GM19463 (cell line): ENCODE measurements around the gene NOP56.

Experiments
- ATAC-seq: cut with Tn5 transposase; IDR thresholded peaks from one replicate; pipeline ENCODE4 v1.9.1; 2021; ENCODE audit warnings: mild to moderate bottlenecking, moderate library complexity; ENCODE audit not compliant: unreplicated experiment

The NOP56 gene

DNA sequence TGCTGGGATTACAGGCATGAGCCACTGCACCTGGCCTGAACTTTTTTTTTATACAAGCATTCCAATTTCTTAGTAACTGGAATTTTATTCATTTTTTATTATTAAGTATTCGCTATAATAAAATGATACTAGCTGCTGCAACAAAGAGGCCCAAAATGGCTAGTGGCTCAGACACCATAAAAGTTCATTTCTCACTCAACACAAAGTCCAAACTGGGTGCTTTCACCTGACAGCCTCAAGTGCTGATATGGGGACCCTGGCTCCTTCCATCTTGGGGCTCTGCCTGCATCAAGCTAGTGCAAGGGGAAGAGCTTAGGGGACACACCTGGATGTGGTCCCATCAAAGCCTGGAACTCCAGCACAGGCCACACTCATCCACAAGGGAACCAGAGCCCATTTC is 12.2 kb upstream of the NOP56 start:
- ATAC-seq, result no peak

DNA sequence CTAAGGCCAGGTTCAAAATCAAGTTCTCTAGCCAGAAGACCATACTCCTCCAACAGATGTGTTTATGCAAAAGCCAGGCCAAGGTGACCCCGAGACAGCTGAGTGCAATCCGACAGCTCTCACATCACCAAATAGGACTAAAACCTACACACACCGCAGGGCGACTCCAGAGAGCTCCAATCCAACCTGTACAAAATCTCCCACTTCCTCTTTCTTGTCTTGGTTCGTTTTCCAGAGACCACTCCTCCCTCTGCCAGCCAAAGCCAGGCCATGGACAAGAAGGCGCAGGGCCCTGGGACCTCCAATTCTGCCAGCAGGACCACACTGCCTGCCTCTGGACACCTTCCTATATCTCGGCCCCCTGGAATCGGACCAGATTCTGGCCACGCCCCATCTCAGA is 11.5 kb upstream of the NOP56 start:
- ATAC-seq, result no peak

DNA sequence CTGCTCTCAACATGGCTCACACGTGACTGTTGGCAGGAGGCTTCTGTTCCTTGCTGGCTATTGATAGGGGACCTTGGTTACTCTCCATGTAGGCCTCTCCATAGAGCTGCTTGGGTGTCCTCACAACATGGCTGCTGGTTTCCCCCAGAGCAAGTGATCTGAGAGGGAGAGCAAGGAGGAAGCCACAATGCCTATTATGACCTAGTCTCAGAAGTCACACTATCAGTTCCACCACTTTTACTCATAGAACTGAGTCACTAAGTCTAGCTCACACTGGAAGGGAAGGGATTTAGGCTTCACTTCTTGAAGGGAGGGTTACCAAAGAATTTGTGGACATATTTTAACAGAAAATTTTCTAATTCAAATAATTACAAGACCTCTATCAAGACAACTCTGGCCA is 8.7 kb upstream of the NOP56 start:
- no peak for ATAC-seq

DNA sequence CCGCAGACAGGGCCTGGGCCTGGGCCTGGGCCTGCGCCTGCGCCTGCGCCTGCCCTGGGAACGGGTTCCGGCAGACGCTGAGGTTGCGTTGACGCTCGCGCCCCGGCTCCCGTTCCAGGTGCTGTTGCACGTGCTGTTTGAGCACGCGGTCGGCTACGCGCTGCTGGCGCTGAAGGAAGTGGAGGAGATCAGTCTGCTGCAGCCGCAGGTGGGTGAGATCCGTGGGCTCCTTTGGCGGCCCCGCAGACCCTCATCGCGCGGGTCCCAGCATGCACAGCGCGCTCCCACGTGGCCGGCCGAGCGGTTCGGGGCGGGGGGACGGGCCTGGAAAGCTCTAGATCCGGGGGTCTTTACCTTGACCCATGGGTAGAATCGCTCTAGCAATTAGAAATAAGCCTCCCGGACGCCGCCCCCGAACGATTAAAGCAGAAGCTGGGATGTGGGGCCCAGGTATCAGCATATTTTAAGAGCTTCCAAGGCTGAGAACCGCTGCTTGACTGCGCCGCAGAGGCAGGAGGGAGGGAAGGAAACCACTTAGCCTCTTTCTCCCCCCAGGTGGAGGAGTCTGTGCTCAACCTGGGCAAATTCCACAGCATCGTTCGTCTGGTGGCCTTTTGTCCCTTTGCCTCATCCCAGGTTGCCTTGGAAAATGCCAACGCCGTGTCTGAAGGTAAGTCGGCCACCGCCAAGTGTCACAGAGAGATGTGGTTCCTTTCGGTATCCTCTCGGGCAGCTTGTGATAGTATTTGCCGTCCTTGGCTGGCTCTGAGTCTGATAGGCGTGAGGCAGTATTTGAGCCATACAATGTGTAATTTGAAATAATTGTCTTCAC is 508 bp downstream of the NOP56 start:
- peak; percentile 43 for ATAC-seq

DNA sequence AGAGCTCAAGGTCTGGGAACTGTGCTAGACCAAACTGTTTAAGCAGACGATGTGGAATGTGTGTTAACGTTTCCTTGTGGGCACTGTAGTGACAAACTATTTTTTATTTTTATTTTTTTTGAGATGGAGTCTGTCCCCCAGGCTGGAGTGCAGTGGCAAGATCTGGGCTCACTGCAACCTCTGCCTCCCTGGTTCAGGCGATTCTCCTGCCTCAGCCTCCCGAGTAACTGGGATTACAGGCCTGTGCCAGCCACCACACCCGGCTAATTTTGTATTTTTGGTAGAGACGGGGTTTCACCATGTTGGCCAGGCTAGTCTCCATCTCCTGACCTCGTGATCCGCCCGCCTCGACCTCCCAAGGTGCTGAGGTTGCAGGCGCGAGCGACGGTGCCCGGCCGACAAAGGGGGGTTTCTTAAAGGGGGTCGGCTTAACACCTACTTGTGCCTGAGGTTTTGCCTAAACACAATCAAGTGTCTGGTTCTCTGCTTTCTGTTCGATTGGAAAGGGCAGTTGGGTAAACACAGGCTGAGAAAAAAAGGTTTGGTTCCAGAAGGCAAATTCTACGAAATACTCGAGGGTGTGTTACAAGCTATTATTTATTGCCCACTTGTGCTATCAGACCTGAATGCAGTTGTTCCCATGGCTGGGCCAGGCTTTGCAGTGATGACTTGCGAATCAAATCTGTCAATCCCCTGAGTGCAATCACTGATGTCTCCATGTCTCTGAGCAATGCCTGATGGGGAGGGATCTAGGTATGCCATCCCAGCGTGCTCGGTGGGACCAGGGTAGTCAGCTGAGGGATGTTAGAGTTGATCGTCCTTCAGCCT is 1.3 kb downstream of the NOP56 start:
- ATAC-seq, result no peak

DNA sequence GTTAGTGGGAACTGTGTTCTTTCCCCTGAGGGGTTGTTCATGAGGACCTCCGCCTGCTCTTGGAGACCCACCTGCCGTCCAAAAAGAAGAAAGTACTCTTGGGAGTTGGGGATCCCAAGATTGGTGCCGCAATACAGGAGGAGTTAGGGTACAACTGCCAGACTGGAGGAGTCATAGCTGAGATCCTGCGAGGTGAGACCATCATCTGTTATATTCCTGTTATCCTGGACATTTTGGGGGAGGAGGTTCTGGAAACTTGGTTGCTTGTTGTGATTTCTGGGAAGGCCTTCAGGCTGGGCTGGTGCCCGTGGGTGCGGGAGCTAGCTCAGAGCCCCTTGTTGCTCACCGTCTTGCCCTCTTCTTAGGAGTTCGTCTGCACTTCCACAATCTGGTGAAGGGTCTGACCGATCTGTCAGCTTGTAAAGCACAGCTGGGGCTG is 2.0 kb downstream of the NOP56 start:
- no peak for ATAC-seq

DNA sequence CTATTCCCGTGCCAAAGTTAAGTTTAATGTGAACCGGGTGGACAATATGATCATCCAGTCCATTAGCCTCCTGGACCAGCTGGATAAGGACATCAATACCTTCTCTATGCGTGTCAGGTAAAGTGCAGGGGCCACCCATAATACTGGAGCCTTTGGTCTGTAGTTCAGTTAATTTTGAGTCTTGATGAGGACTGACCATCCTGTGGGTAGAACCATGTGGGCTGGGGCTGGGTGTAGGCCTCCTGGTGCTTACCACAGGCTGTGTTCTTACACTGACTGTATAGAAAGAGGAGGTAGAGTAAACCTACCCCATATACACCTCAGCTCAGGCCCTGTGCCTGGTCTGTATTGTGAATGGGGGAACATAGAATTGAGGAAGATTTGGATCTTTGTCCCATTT is 2.4 kb downstream of the NOP56 start:
- no peak for ATAC-seq

DNA sequence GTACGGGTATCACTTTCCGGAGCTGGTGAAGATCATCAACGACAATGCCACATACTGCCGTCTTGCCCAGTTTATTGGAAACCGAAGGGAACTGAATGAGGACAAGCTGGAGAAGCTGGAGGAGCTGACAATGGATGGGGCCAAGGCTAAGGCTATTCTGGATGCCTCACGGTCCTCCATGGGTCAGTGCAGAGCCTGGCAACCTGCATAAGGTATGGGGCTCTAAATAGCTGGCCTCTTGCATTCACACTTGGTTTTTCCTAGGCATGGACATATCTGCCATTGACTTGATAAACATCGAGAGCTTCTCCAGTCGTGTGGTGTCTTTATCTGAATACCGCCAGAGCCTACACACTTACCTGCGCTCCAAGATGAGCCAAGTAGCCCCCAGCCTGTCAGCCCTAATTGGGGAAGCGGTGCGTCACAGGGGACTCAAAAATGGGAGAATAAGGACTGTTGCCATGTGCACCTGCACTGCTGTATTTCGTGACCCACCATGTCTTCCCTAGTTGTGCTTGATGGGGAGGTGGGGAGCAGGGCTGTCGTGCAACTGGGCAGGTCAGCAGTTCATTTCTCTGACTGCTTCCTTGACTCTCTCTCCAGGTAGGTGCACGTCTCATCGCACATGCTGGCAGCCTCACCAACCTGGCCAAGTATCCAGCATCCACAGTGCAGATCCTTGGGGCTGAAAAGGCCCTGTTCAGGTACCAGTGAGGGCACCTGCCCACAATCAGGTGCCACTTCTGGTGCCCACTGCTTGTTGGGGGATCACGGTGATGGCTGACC is 3.1 kb downstream of the NOP56 start:
- ATAC-seq, result no peak

DNA sequence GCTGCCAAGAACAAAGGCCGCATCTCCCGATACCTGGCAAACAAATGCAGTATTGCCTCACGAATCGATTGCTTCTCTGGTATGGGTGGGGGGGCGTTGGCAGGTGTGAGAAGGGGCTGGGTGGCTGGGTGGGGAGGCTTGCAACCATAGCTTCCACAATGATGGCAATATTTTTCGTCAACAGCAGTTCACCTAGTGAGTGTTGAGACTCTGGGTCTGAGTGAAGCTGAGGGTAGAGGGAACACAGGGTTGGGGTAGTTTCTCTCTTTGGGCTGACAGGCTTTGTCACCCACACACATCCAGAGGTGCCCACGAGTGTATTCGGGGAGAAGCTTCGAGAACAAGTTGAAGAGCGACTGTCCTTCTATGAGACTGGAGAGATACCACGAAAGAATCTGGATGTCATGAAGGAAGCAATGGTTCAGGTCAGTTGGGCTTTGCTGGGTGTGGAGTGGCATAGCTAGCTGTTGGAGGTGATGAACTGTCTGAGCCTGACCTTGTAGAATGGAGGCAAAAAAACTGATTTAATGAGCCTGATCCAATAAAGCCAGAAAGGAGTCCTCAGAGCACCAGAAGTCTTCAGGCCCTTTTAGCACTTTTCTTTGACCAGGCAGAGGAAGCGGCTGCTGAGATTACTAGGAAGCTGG is 4.2 kb downstream of the NOP56 start:
- no peak for ATAC-seq

DNA sequence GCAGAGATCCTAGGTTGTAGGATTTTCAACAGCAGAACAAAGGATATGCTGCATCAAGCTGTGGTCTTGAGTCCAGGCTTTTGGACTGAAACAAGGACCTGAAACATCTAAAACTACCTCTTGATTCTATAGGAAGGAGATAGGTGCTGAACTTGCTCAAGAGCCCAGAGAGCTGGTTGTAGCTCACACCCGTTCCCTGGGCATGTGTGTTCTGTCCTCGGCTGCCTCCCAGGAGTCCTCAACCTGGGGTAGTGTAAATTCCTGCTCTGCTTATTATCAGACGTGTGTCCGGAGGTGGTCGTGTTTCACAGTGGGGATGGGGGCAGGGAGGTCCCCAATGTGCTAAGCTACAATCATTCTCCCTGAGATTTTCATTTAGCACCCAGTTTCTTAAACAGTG is 4.8 kb downstream of the NOP56 start:
- ATAC-seq, result no peak

DNA sequence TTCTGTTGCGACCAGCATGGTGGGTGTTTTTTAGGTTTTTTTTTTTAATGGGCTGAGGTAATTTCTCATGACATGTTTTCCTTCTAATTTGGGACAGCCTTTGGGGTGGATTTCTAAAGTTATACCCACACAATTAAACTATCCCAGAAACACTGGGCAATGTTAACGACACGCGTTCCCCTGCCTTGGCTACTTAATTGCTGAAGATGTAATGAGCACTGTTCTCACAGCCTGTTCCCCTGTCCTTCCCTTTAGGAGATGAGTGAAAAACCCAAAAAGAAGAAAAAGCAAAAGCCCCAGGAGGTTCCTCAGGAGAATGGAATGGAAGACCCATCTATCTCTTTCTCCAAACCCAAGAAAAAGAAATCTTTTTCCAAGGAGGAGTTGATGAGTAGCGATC is 5.2 kb downstream of the NOP56 start:
- no peak for ATAC-seq

DNA sequence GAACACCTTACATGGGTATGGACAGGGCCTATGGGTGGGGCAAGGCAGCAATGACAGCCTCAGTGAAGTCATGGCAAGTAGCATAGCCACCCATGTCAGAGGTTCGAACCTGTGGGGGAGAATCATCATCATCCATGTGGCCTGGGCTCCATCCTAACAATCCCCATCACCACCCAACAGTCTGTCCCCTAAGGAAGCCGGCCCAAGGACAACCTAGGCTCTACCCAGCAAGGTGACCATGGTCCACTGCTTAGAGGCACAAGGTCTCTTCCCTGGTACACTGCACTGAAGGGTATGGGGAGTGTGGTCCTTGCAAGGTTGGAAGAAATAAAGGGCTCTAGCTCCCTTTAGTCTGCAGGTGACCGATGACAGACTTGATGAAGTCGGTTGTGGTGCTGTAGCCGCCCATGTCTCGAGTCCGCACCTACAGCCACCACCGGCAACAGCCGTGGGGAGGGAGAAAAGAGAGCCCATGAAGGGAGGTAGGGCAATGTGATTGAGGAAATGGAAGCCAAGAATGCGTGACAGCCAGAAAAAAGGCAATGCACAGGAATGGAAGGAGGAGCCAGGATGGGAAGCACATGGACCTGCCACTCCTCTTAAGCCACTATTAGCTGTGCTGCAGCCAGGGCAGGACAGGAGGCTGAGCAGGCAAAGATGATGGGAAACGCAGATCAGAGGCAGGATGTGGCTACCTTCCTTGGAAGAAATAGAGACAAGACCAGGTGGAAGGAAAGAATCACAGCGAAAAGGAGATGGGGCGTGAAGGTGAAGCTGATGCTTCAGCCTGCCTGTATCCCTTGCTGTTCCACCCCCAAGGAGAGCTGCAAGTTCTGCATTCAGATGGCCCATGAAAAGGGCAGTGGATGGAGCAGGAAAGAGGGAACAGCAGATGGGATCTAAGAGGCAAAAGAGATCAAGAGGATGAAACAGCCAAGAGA is 6.3 kb downstream of the NOP56 start:
- no peak for ATAC-seq

DNA sequence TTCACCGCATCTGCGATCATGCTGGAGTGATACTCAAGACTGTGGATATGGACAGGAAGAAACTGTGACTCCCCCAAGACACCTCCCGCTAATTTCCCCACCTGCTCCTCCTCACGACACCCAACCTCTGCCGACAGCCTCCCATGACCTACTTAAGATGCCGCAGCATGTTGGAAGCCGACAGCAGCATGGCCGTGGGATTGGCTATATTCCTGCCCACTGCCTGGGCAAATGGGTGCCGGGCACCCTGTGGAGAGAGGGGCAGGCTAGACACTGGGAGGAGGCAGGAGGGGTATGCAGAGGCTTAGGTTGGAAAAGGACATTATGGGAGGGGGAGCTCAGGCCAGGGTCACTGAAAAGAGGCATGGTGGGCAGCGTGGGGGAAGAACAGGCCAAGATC is 7.1 kb downstream of the NOP56 start:
- ATAC-seq, result no peak

DNA sequence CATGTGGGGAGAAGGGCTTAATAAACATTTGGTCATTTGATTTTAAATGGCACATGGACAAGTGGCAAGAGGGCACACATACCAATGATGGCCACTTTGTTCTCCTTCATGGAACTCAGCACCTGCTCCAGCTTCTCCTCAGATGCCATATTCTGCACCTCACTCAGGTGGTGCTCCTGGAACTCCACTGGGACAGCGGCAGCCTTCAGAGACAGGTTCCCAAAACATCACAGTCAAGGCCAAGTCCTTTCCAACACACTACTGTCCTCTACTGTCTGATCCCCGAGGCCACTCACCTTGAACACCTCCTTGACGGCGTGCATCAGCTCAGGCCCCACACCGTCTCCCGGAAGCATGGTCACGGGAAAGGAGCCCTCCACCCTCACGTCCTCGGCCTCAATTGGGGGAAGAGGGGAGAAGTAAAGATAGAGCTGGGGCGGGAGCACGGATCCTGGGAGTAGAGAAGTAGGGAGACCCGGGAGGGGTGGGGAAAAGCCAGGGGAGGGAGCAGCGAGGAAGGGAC is 11.0 kb downstream of the NOP56 start:
- no peak for ATAC-seq

DNA sequence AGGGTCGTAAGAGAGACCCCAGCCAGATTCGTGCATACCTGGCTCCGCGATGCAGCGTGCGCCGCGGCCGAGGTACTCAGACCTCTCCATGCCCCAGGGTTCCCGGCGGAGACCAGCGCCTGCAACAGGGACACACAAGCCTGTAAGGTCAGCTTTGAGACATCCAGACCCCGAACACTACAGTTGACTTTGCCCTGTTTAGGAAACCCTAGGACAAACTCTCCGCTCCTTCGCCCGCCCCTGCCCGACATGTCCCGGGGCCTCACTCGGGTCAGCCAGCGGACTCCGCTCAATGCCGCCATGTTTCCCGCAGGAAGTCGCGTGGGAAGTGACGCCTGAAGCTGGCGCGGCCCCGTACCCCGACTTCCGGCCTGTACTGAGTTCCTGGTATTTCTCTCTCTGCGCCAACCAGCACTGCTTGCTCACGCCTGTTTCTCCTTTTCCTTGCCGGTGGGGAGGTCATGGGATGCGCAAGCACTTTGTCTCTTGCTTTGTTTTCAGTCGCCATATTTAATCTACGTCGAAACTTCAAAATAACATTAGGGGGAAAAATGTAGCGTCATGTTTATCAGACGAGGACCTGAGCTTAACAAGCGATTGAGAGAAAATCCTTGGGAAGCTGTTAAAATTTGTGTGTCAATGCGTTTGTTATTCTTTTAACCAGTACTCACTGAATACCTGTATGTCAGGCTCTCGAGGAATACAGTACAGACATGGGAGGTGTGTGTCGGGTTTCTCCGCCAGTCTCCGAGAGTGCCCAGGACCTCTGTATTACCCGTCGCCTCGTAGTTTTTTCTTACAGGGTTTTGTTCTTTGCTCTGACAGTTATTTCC is 11.7 kb downstream of the NOP56 start, which contains the start of gene IDH3B:
IDH3B (minus strand) TSS at position 330 of the 833 bp plus-strand sequence; CDS start at position 302, 28 bp downstream.
- peak; percentile 96 for ATAC-seq

DNA sequence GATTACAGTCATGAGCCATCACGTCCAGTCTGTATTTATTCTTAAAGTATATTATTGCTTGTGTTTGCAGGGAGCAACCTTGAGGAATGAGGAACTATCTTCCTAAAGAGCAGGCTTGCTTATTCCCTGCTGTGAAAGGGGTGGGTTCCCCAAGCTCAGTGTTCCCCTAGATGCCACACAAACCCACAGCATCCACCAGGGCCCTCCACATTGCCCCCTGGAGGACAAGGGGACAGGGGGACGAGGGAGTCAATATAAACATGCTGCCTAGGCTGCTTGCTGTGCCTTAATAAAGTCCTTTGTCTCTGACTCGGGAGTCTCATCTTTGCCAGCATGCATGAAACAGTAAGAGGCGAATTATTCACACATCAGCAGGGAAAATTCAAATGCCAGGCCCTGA is 19.5 kb downstream of the NOP56 start:
- no peak for ATAC-seq

DNA sequence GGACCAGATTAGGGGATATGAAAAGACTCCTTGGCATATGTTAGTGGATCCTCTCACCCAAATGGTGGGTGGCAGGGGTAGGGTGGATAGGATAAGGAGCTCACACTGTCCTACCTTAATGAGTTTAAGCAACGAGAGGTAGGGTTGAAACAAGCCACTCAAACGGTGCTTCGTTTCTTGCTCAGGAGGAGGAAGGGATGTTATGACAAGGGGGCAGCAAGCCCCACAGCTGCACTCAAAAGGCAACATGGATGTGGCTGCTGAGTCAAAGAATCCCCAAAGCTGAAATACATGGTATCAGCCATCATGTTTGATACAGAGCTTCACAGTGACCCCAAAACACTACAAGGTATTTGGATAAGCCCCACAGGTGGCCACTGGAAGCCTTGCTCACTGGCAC is 20.0 kb downstream of the NOP56 start:
- no peak for ATAC-seq

DNA sequence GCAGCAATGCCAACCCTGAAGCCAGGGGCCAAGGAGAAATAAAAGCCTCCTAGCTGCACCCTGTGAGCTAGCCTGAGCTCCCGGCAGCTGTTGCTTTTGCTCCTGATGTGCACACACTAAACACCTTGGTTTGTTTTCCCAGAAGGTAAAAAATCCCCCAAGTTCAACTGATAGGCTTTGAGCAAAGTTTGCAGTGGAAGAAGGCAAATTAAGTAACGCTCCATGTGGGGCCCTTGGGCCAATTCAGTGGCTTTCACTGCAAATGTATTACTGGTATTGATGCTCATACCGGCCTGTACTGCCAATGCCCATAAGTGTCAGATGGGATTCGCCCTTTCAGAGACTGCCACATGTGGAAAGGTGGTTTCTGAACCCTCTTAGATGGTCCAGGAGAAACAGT is 21.0 kb downstream of the NOP56 start:
- no peak for ATAC-seq

DNA sequence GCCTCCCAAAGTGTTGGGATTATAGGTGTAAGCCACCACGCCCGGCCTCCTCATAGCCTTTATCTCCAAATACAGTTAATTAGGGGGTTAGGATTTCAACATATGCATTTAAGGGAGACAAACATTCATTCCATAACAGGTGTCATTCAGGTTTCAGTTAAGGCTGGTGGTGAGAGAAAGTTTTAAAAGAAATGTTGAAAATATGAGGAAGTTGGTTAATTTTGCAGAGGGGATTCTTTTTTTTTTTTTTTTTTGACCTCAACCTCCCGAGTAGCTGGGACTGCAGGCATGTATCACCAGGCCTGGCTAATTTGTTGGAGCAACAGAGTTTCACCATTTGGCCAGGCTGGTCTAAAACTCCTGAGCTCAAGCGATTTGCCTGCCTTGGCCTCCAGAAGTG is 27.6 kb downstream of the NOP56 start:
- no peak for ATAC-seq
